Heart right ventricle (tissue), 16 donors: ENCODE data around the gene HEMK1. TPM values are rescaled to one million over a fixed set of nuclear protein-coding genes. Genes with fewer than 3 reads are reported as not detected.

Experiments
- ATAC-seq, 8 donors: fragments of 200-7000 bp; cut with Tn5 transposase; one replicate each; pipeline ENCODE4 v1.9.1; 2020; ENCODE audit warnings: mild to moderate bottlenecking in 8 of 8, moderate library complexity in 8 of 8, moderate number of reproducible peaks in 1 of 8
- DNase-seq, 2 donors: peaks; one replicate each; pipeline ENCODE4 v3.0.0-alpha.2; 2020
- H3K27ac ChIP-seq, 10 donors: fragments of 200-600 bp; sonication (generic) in 2 of 10; one replicate each; pipeline versions ENCODE4 v1.5.0 to v1.8.0; 2020 to 2022; ENCODE audit warnings: mild to moderate bottlenecking in 3 of 10
- H3K27me3 ChIP-seq, 7 donors: fragments of 200-600 bp; one replicate each; pipeline ENCODE4 v1.8.0; 2021 to 2022; ENCODE audit warnings: mild to moderate bottlenecking in 2 of 7
- H3K36me3 ChIP-seq, 9 donors: fragments of 200-600 bp; sonication (generic) in 1 of 9; one replicate each; pipeline versions ENCODE4 v1.5.0 to v1.8.0; 2020 to 2022; ENCODE audit warnings: mild to moderate bottlenecking in 2 of 9
- H3K4me1 ChIP-seq, 9 donors: fragments of 200-600 bp; sonication (generic) in 1 of 9; one replicate each; pipeline versions ENCODE4 v1.5.0 to v1.8.0; 2020 to 2022; ENCODE audit warnings: mild to moderate bottlenecking in 4 of 9
- H3K4me3 ChIP-seq, 10 donors: fragments of 200-600 bp; sonication (generic) in 2 of 10; one replicate each; pipeline versions ENCODE4 v1.5.0 to v1.8.0; 2020 to 2022; ENCODE audit warnings: mild to moderate bottlenecking in 7 of 10, moderate library complexity in 2 of 10
- H3K9me3 ChIP-seq, 11 donors: fragments of 200-600 bp in 10 of 11; sonication (generic) in 2 of 11; one replicate each; pipeline versions ENCODE4 v1.5.0 to v1.8.0; 2013 to 2022; ENCODE audit warnings: mild to moderate bottlenecking in 2 of 11, control low read depth in 1 of 11, moderate library complexity in 1 of 11
- WGBS, 2 donors: extraction: QIAGEN DNeasy Blood & Tissue Kit; methylation state at CpG; one replicate each; pipeline ENCODE4 v1.1.7; 2013; ENCODE audit warnings: inconsistent platforms in 1 of 2; 5-methylcytosine and 5-hydroxymethylcytosine counted together
- intact Hi-C, 10 donors: fragments of 100-400 bp; cut with DNase I; formaldehyde crosslinking; loops; one replicate each; pipeline versions ENCODE4 v1.11.1 to v1.14.2; 2022
- polyA plus RNA-seq, 2 donors: library from polyadenylated mRNA; stranded (reverse); fragments of 200-250 nt; gene quantifications; one replicate each; pipeline ENCODE4 v1.2.3, GENCODE V29; 2013
- total RNA-seq, 10 donors: library from RNA; stranded (reverse); fragmentation: NEBNext Ultra II Directional in 3 of 10; extraction: Animal tissue kit (Norgen Biotek cat#: 25700) in 3 of 10; gene quantifications; one replicate each; pipeline versions ENCODE4 v1.2.1 to v1.2.4, GENCODE V29; 2021 to 2023
- TF ChIP-seq, protein P1 (sequence below), 9 donors: fragments of 200-600 bp; sonication (generic) in 2 of 9; IDR thresholded peaks; one replicate each; pipeline versions ENCODE4 v1.5.0 to v1.8.0; 2021 to 2022; ENCODE audit warnings: antibody characterized with exemption in 9 of 9, mild to moderate bottlenecking in 5 of 9, moderate library complexity in 1 of 9
- donor health status: Arrhythmogenic right ventricular cardiomyopathy.
- donor health status: ischemic (EF 13 %, LVEDD 7.1; RV severe dilation, severe dysfunction).
- donor health status: healthy with polysubstance abuse.
- donor health status: DM: no; HTN: yes; CAD: no.
- donor health status: DM: no; HTN: no; CAD: no.
- donor health status: ischemic (EF 25% LVEDD 6.9; RV normal size, moderate dysfunction).
- donor health status: ischemic (EF 25% LVEDD 5.7; RV mildly dilated, moderate dysfunction).
- donor health status: healthy.
- donor health status: DM: yes; HTN: yes; CAD: no.
- donor health status: Ischemic cardiomyopathy.
- donor health status: ischemic (EF 35%, LVEDD 5.7; RV mildly dilated, moderate dysfunction).
- donor health status: nonischemic (EF 11% LVEDD 7.7; RV severe dilation, severe dysfunction).
- donor health status: DM: yes; HTN: yes; CAD: no.
- donor health status: PGD.
- donor health status: ischemic (EF 29% LVEDD 5.4; RV normal size, mild dysfunction).
- donor health status: nonischemic (EF 23%, LVEDD 6.1; RV moderate dilation, normal function).

The HEMK1 gene
- total and polyA plus RNA-seq, 12 donors = 10.6 to 19.0 (median 14.8) TPM

DNA sequence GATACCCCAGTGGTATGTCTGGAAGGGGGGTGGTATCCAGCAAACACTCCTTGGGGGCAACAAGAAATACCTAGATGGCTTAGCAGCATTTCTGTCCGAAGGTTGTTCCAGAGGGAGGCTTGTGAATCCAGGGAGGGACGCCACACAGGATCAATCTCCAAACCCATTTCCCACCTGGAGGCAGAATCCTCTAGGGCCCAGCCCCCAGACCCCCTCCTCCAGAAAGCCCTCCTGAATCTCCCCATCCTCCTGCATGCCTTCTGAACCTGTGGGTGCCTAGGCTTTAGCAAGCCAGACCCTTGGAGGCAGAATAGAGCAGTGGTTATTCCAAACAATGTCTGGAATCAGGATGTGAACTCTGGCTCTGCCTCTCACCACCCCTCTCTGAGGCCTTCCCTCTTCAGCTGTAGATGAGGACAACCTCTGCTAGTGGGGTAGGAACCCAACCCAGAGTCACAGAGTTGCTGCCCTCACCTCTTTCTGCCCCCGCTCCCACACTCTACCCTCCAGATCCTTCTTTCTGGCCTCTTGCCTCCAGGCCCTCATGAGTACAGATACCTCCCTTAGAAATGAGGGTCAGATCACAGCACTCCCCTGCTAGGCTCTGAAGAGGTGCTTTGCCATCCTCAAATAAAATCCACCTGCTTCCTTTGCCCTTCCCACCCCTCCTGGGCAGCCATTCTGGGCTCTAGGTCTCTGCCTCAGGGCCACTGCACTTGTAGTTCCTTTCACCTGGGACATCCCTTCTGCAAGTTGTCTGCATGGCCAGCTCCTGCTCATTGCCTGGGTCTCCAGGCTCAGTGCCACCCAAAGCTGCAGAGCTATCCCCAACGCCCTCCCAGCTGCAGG lies 34.2 kb downstream of the HEMK1 start:
- peaks cover 35 to 96% (median 90%) of the 10 kb centered on the region in 9 donors for H3K4me1 ChIP-seq
- H3K4me3 ChIP-seq = no peak overlapping the region
- ATAC-seq (no peak), DNase-seq (peak in 1 of 2 donors; percentile 4)
- 62 to 66% methylated on average over 4 of the region's 4 CpGs for WGBS, 2 donors
- H3K36me3 ChIP-seq = peaks cover 0 to 50% (median 24%) of the 10 kb centered on the region in 9 donors
- TF ChIP-seq, protein P1, sequence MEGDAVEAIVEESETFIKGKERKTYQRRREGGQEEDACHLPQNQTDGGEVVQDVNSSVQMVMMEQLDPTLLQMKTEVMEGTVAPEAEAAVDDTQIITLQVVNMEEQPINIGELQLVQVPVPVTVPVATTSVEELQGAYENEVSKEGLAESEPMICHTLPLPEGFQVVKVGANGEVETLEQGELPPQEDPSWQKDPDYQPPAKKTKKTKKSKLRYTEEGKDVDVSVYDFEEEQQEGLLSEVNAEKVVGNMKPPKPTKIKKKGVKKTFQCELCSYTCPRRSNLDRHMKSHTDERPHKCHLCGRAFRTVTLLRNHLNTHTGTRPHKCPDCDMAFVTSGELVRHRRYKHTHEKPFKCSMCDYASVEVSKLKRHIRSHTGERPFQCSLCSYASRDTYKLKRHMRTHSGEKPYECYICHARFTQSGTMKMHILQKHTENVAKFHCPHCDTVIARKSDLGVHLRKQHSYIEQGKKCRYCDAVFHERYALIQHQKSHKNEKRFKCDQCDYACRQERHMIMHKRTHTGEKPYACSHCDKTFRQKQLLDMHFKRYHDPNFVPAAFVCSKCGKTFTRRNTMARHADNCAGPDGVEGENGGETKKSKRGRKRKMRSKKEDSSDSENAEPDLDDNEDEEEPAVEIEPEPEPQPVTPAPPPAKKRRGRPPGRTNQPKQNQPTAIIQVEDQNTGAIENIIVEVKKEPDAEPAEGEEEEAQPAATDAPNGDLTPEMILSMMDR (IDR thresholded peaks at IDR 0.05) = no peak
- no peaks in the 10 kb centered on the region for H3K27me3 ChIP-seq
- no peaks in the 10 kb centered on the region for H3K9me3 ChIP-seq
- intact Hi-C loops = no loop called here
- peak overlapping the region in 9 of 10 donors; percentile 93 to 99 (median 99) for H3K27ac ChIP-seq

DNA sequence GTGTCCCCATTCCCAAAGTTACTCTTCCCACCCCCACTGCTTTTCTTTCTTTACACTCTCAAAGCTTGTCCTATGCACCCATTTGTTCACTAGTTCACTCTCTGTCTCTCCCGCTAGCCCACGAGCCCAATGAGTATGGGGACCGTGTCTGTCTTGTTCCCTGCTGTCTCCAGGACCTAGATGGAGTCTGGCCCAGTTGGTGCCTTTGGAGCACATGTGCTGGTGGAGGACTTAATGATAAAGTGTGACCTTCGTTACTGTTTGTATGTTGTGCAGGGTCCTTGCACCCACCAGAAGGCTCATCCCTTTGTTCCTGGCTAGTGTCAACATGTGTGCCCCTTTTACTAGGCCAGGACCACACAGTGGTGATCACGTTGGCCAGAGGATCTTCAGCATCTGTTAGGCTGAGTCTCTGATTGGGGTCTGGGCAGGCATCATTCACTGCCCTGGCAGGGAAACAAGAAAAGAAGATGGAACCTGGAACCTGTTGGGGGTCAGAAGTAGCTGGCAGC lies 34.8 kb downstream of the HEMK1 start:
- intact Hi-C loops = no loop called here
- Histone ChIP-seq H3K9me3 (no peaks in the 10 kb centered on the region), H3K4me3 (no peak overlapping the region), H3K4me1 (peaks cover 35 to 100% (median 93%) of the 10 kb centered on the region in 9 donors), H3K27me3 (no peaks in the 10 kb centered on the region), H3K27ac (peak overlapping the region; percentile 35 to 99 (median 98)), H3K36me3 (peaks cover 0 to 56% (median 24%) of the 10 kb centered on the region in 9 donors)
- 68 to 69% methylated on average over 5 of the region's 5 CpGs for WGBS, 2 donors
- ATAC-seq (no peak), DNase-seq (peak in 1 of 2 donors; percentile 3)
- TF ChIP-seq, protein P1 (IDR thresholded peaks at IDR 0.05) = no peak

DNA sequence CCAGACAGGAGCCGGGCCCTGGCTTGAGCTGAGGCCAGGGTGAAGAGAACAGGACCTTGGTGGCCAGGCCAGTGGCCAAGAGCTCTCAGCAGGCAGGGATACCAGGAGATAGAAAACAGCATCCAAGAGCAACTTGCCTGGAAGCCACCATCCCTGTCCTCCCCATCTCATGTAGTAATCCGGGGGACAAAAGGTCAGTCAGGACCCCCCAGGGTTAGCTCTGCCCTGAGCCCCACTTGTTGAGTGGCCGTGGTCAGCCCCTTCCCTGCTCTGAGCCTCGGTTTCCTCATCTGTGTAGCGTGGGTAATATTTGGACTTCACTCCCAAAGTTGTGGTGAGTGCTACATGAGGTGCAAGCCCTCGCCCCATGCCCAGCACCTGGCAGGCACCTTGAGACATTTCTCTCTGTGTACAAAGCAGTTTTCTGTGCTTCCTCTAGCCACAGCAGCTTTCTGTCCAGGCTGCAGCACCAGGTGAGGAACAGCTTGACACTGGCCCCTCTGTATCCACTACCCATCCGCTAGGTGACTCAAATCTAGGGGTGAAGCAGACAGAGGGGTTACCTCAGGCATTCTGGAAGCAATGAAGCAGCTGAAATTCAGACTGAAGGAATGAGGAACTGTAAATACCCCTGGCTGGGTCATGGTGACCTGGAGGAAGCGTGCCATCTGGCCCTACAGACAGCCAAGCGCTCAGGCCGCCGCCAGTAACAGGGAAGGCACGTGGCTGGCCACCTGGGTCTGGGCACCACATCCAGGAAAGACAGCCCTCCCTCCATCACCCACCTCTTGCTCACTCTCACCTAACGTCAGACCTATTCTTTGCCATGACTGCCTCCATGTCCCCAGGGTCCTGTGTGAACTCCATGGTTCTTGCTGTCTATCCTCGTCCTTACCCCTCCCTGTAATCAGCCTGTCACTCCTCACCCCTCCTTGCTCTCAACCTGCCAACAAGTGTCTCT lies 35.6 kb downstream of the HEMK1 start:
- Histone ChIP-seq H3K9me3 (no peaks in the 10 kb centered on the region), H3K36me3 (peaks cover 0 to 64% (median 24%) of the 10 kb centered on the region in 9 donors), H3K27me3 (no peaks in the 10 kb centered on the region), H3K4me1 (peaks cover 34 to 100% (median 96%) of the 10 kb centered on the region in 9 donors), H3K27ac (peak overlapping the region; percentile 35 to 99 (median 98)), H3K4me3 (peak overlapping the region in 1 of 10 donors; percentile 88)
- TF ChIP-seq, protein P1 (IDR thresholded peaks at IDR 0.05) = no peak
- 54 to 62% methylated on average over 14 of the region's 14 CpGs for WGBS, 2 donors
- peak in 7 of 8 donors; percentile 16 to 43 (median 34) for ATAC-seq
- intact Hi-C loops = no loop called here
- peak; percentile 69 to 76 for DNase-seq

GRCh38 chr3:50605901-50606326 lies 36.6 kb downstream of the HEMK1 start:
- ATAC-seq (no peak), DNase-seq (peak in 1 of 2 donors; percentile 10)
- 58 to 64% methylated on average over 5 of the region's 5 CpGs for WGBS, 2 donors
- peak overlapping the region in 1 of 10 donors; percentile 88 for H3K4me3 ChIP-seq
- TF ChIP-seq, protein P1 (IDR thresholded peaks at IDR 0.05) = no peak
- H3K36me3 ChIP-seq = peaks cover 0 to 69% (median 24%) of the 10 kb centered on the region in 9 donors
- no peaks in the 10 kb centered on the region for H3K9me3 ChIP-seq
- no peaks in the 10 kb centered on the region for H3K27me3 ChIP-seq
- peak overlapping the region in 9 of 10 donors; percentile 61 to 99 (median 99) for H3K27ac ChIP-seq
- peaks cover 29 to 100% (median 96%) of the 10 kb centered on the region in 9 donors for H3K4me1 ChIP-seq
- intact Hi-C loops = no loop called here
